VCaP (cell line): ENCODE data around the gene FRAS1.
"Not testable (repeated sequence)": the region's sequence is repeated elsewhere in the genome, so short reads cannot be mapped to it uniquely, and the experiment has no call there.

ENCODE experiments used
- H3K27ac ChIP-seq: fragments of 450-650 bp; 2 replicates; pipeline ENCODE4 v1.5.1; 2017
- CTCF ChIP-seq: fragments of 450-650 bp; conservative IDR thresholded peaks from 2 replicates; pipeline ENCODE4 v1.5.1; 2017; ENCODE audit warnings: mild to moderate bottlenecking, moderate library complexity

Gene FRAS1

GRCh38 chr4:78169728-78170127 is 112.6 kb downstream of the FRAS1 start:
- H3K27ac ChIP-seq: no peak overlapping the region
- TF ChIP-seq CTCF: no peak

GRCh38 chr4:78171482-78171881 is 114.4 kb downstream of the FRAS1 start:
- TF ChIP-seq CTCF: no peak
- no peak overlapping the region for H3K27ac ChIP-seq

GRCh38 chr4:78174891-78175290 is 117.8 kb downstream of the FRAS1 start:
- no peak for TF ChIP-seq CTCF
- H3K27ac ChIP-seq: no peak overlapping the region

GRCh38 chr4:78179196-78179595 is 122.1 kb downstream of the FRAS1 start:
- TF ChIP-seq CTCF: no peak
- H3K27ac ChIP-seq: no peak overlapping the region

- H3K27ac ChIP-seq: not testable (repeated sequence)
Measured at GRCh38 chr4:78181681-78182234, 124.6 kb downstream of the FRAS1 start.

- TF ChIP-seq CTCF: no peak
- peak overlapping the region; percentile 52 for H3K27ac ChIP-seq
Measured at GRCh38 chr4:78184584-78184983, 127.5 kb downstream of the FRAS1 start.

- peak overlapping the region; percentile 52 for H3K27ac ChIP-seq
- no peak for TF ChIP-seq CTCF
Measured at GRCh38 chr4:78185117-78185516, 128.0 kb downstream of the FRAS1 start.

- TF ChIP-seq CTCF: no peak
- no peak overlapping the region for H3K27ac ChIP-seq
Measured at GRCh38 chr4:78186597-78187543, 129.7 kb downstream of the FRAS1 start.
